T-helper 1 cell treated with Interleukin-12 subunit alpha and Interleukin-12 subunit beta and Interleukin-4 antibody, amounts not matched to agents 30 μg/mL and 1 μg/mL, for 36 hours (primary cell): ENCODE results near the gene DTX1.
A peak's percentile ranks its signal among the peaks of the same experiment; 100 is the strongest.

ENCODE experiments used
- H3K27ac Mint-ChIP-seq: one replicate; pipeline ENCODE4 v1.8.0; 2021; ENCODE audit warnings: mild to moderate bottlenecking, mixed read lengths
- H3K27me3 Mint-ChIP-seq: one replicate; pipeline ENCODE4 v1.8.0; 2021; ENCODE audit warnings: low read depth, mixed read lengths
- H3K36me3 Mint-ChIP-seq: one replicate; pipeline ENCODE4 v1.8.0; 2021; ENCODE audit warnings: low read depth, mixed read lengths
- H3K4me1 Mint-ChIP-seq: one replicate; pipeline ENCODE4 v1.8.0; 2021; ENCODE audit warnings: low read depth, mixed read lengths
- H3K4me3 Mint-ChIP-seq: one replicate; pipeline ENCODE4 v1.8.0; 2021; ENCODE audit warnings: mild to moderate bottlenecking, moderate library complexity, mixed read lengths
- H3K9me3 Mint-ChIP-seq: one replicate; pipeline ENCODE4 v1.8.0; 2021; ENCODE audit warnings: mixed read lengths

DTX1 gene

DNA sequence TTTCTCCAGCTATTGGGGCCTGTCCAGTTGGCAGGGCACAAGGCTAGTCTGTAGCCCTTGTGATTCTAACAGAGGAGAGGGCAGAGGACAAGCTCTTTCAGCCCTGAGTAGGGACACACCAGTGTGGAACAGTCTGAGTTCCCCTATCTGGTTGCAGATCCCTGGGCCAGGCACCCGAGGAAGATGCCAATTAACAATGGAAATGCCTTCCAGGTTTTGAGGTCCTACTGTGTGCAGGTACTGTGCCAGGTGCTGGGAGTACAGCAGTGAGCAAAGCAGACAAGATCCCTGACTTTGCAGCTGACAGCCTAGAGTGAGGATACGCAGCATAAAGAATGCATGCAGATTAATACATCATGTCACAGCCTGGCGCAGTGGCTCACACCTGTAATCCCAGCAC, 17.1 kb downstream of the DTX1 start:
- no peaks in the 10 kb centered on the region for H3K36me3 Mint-ChIP-seq

DNA sequence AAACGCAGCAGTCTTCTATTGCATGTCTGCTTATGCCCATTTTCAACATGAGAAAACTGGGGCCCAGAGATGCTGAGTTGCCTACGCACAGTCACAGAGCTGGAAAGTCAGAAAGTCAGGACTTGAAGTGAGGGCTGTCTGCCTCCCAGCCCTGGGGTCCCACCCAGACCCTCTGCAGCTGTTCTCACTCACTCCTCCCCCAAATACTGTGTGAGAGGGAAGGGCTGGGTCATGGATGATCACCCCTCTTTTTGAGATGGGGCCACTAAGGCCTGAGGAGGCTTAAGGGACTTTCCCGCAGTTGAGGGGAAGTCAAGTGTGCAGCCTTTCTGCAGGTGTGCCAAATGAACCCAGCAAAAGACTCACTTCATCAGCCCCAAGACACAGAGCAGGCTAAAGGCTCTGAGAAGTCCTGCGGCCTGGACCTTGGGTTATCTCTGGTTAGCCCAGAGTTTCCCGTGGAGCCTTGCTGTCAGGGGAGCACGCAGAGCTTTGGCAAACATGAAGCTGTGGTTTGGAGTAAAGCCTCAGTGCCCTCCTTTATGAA, 18.7 kb downstream of the DTX1 start:
- H3K4me1 Mint-ChIP-seq = peaks cover 8% of the 10 kb centered on the region
- no peaks in the 10 kb centered on the region for H3K9me3 Mint-ChIP-seq
- no peaks in the 10 kb centered on the region for H3K27me3 Mint-ChIP-seq
- no peak overlapping the region for H3K4me3 Mint-ChIP-seq
- no peaks in the 10 kb centered on the region for H3K36me3 Mint-ChIP-seq
- no peak overlapping the region for H3K27ac Mint-ChIP-seq

More for the DNA sequence above, 17.1 kb downstream of the DTX1 start:
- no peaks in the 10 kb centered on the region for H3K27me3 Mint-ChIP-seq
- H3K4me1 Mint-ChIP-seq = peaks cover 10% of the 10 kb centered on the region
- no peak overlapping the region for H3K4me3 Mint-ChIP-seq
- H3K27ac Mint-ChIP-seq = no peak overlapping the region
- no peaks in the 10 kb centered on the region for H3K9me3 Mint-ChIP-seq

GRCh38 chr12:113077057-113077858, 20.7 kb downstream of the DTX1 start:
- Mint-ChIP-seq H3K4me1 (peaks cover 3% of the 10 kb centered on the region), H3K27ac (no peak overlapping the region), H3K9me3 (no peaks in the 10 kb centered on the region), H3K4me3 (no peak overlapping the region), H3K27me3 (no peaks in the 10 kb centered on the region), H3K36me3 (no peaks in the 10 kb centered on the region)

DNA sequence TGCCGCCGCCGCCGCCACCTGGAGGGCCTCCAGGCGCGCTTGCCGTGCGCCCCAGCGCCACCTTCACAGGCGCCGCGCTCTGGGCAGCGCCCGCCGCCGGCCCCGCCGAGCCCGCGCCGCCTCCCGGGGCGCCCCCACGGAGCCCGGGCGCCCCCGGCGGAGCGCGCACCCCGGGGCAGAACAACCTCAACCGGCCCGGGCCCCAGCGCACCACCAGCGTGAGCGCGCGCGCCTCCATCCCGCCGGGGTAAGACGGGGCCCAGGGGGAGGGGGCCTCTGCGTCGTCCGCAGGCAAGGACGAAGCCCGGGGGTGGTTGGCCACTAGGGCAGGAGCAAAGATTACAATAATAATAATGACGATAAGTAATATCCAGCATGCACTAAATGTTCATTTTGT, 21.3 kb downstream of the DTX1 start:
- no peak overlapping the region for H3K27ac Mint-ChIP-seq
- no peaks in the 10 kb centered on the region for H3K36me3 Mint-ChIP-seq
- H3K4me1 Mint-ChIP-seq = peaks cover 3% of the 10 kb centered on the region
- no peaks in the 10 kb centered on the region for H3K27me3 Mint-ChIP-seq
- no peaks in the 10 kb centered on the region for H3K9me3 Mint-ChIP-seq
- H3K4me3 Mint-ChIP-seq = no peak overlapping the region

GRCh38 chr12:113081873-113082272, 25.3 kb downstream of the DTX1 start:
- Mint-ChIP-seq H3K36me3 (no peaks in the 10 kb centered on the region), H3K9me3 (no peaks in the 10 kb centered on the region), H3K27ac (no peak overlapping the region), H3K27me3 (no peaks in the 10 kb centered on the region), H3K4me1 (peaks cover 5% of the 10 kb centered on the region), H3K4me3 (no peak overlapping the region)

- no peaks in the 10 kb centered on the region for H3K27me3 Mint-ChIP-seq
- no peaks in the 10 kb centered on the region for H3K36me3 Mint-ChIP-seq
- H3K4me1 Mint-ChIP-seq = peaks cover 10% of the 10 kb centered on the region
- no peak overlapping the region for H3K27ac Mint-ChIP-seq
- H3K9me3 Mint-ChIP-seq = no peaks in the 10 kb centered on the region
- no peak overlapping the region for H3K4me3 Mint-ChIP-seq
Measured at GRCh38 chr12:113082486-113083148, 26.1 kb downstream of the DTX1 start.

- no peaks in the 10 kb centered on the region for H3K36me3 Mint-ChIP-seq
- no peaks in the 10 kb centered on the region for H3K9me3 Mint-ChIP-seq
- peaks cover 11% of the 10 kb centered on the region for H3K4me1 Mint-ChIP-seq
- H3K27me3 Mint-ChIP-seq = no peaks in the 10 kb centered on the region
- no peak overlapping the region for H3K4me3 Mint-ChIP-seq
- no peak overlapping the region for H3K27ac Mint-ChIP-seq
Measured at GRCh38 chr12:113083863-113084435, 27.4 kb downstream of the DTX1 start.

DNA sequence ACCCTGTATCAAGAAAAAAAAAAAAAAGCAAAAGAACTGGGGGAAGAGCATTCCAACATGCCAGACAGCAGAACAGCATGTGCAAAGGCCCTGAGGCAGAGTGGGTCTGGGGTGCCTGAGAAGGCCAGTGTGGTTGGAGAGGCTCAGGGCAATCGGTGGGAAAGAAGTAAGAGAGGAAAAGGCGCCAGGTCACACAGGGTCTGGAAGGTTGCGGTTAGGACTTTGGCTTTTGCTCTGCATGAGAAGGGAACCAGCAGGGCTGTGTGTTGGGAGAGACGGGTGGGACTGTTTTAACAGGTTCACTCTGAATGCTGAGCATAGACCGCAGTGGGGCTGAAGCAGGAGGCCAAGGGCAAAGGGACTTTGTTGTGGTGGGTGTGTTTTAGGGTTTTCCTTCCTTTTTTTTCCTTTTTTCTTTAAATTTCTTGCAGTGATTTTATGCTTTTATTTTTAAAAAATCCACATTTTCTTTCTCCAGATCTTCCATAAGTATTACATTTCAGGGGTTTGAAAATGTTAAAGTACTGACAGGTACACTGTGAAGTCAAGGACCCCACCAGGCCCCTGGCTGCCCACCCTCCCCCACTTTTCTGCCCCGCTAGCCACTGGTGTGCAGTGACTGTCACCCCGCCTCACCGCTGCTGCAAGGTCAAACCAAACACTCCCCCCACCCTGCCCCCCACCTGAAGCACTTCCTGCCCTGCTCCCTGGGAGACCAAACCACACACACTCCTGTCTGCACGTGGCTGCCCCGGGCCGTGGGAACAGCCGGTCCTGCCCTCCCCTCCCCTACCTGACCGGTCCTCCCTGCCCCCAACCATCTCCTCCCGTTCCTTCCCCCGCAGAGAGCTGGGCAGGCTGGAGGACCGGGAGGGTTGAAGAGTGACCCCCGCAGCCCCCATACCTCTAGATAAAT, 30.0 kb downstream of the DTX1 start:
- Mint-ChIP-seq H3K27ac (peak overlapping the region; percentile 31), H3K4me1 (peaks cover 22% of the 10 kb centered on the region)

DNA sequence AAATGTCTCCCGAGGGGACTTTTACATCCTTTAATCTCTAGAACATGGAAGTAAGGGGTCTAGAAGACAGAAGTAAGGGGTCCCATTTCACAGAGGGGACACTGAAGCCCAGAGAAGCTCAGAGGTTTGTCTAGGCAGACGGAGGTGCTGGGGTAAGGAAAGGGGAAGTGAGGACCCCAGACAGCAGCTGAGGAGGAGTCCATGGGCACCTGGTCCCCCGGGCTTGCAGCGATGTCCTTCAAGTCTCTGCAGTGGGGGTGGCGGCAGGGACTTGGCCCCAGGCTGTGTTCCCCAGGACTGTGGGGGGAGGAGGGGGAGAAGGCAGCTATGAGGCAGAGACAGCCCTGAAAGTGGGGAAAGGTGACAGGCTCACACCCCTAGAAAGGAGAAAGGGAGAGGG, 30.7 kb downstream of the DTX1 start:
- Mint-ChIP-seq H3K27ac (no peak overlapping the region), H3K27me3 (no peaks in the 10 kb centered on the region), H3K9me3 (no peaks in the 10 kb centered on the region), H3K4me3 (no peak overlapping the region), H3K4me1 (peaks cover 22% of the 10 kb centered on the region), H3K36me3 (no peaks in the 10 kb centered on the region)

More for the DNA sequence above, 30.0 kb downstream of the DTX1 start:
- Mint-ChIP-seq H3K9me3 (no peaks in the 10 kb centered on the region), H3K27me3 (no peaks in the 10 kb centered on the region), H3K4me3 (no peak overlapping the region), H3K36me3 (no peaks in the 10 kb centered on the region)

DNA sequence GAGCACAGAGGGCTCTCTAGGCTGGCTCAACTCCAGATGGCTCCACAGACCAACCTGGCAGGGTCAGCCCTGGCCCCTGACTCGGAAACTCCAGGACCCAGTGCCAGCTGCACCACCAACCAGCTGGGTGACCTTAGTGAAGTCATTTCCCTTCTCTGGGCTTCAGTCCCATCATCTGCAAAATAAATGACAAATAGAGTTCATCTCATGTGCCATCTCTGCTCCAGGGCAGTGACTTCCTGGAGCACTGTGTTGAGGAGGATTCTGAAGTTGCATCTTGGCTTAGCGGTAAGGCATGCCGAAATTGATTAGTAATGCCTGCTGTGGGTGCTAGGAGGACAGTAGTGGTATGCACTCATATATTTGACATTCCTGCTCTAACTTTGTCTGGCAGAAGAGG, 31.5 kb downstream of the DTX1 start:
- Mint-ChIP-seq H3K4me3 (no peak overlapping the region), H3K27ac (no peak overlapping the region), H3K4me1 (peaks cover 22% of the 10 kb centered on the region), H3K27me3 (no peaks in the 10 kb centered on the region), H3K9me3 (no peaks in the 10 kb centered on the region), H3K36me3 (no peaks in the 10 kb centered on the region)

DNA sequence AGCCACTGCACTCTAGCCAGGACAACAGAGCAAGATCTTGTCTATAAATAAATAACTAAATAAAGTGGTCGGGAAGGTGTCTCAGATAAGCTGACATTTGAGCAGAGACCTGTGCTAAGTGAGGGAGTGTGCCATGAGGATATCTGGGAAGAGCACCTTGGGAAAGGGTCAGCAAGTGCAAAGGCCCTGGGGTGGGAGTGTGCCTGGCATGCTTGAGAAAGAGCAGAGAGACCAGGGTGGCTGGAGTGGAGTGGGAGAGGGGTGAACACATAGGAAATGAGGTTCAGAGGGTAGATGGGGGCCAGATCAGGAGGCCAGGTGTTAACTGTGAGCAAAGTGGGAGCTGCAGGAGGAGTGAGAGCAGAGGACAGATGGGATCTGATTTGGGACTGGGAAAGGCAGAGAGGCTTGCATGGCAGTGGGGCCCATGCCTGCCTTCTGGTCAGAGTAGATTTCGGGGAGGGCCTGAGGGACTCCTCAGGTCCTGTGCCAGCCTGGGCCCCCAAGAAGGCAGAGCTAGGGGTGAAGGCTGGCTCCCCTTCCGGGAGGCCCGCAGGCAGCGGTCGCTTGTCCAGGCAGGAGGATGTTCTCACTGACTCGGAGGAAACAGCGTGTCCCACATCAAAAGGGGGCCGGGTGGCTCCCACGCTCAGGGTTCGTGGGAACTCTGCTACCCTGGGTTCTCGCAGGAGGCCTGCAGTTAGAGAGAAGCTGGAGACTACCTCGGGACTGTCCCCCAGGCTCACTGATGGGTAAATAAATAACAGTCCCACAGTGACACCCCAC, 32.6 kb downstream of the DTX1 start:
- Mint-ChIP-seq H3K27me3 (no peaks in the 10 kb centered on the region), H3K4me3 (no peak overlapping the region), H3K4me1 (peaks cover 22% of the 10 kb centered on the region), H3K9me3 (no peaks in the 10 kb centered on the region), H3K36me3 (no peaks in the 10 kb centered on the region), H3K27ac (peak overlapping the region; percentile 38)

- Mint-ChIP-seq H3K36me3 (no peaks in the 10 kb centered on the region), H3K27ac (no peak overlapping the region), H3K27me3 (no peaks in the 10 kb centered on the region), H3K9me3 (no peaks in the 10 kb centered on the region), H3K4me3 (no peak overlapping the region), H3K4me1 (peaks cover 22% of the 10 kb centered on the region)
Measured at GRCh38 chr12:113089839-113090238, 33.3 kb downstream of the DTX1 start.

DNA sequence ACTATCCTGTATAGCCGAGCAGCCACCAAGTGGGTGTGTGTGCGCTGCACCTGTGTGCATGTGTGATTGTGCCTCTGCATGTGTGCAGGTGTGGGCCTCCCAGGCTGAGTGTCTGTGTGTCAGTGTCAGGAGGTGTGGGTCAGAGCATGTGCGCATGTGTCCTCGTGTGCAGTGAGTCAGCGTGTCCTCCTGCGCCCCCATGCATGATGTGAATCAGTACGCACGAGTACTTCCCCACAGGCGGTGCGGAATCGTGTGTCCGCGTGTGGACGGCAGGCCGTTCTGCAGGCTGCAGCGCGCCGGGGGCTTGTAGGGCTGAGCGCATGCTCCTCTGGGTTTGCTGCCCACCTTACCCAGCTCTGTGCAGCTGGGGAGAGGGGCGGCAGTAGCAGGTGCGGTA, 34.2 kb downstream of the DTX1 start:
- H3K27ac Mint-ChIP-seq = no peak overlapping the region
- no peak overlapping the region for H3K4me3 Mint-ChIP-seq
- peaks cover 21% of the 10 kb centered on the region for H3K4me1 Mint-ChIP-seq
- no peaks in the 10 kb centered on the region for H3K9me3 Mint-ChIP-seq
- H3K36me3 Mint-ChIP-seq = no peaks in the 10 kb centered on the region
- H3K27me3 Mint-ChIP-seq = no peaks in the 10 kb centered on the region
